Loucy (cell line): ENCODE data around the gene PPP1R12A.

Experiments used
- H2AFZ ChIP-seq: fragments of 200-600 bp; sonication (generic); 2 replicates; pipeline ENCODE4 v1.6.0; 2016; ENCODE audit warnings: antibody characterized with exemption, mild to moderate bottlenecking, low read length, moderate library complexity
- H3F3A ChIP-seq: fragments of 200-600 bp; 2 replicates; pipeline ENCODE4 v1.6.0; 2016; ENCODE audit warnings: antibody characterized with exemption, low read depth, mild to moderate bottlenecking
- H3K27me3 ChIP-seq: fragments of 200-600 bp; sonication (generic); 2 replicates; pipeline ENCODE4 v1.6.1; 2014; ENCODE audit warnings: low read length, mild to moderate bottlenecking; ENCODE audit not compliant: insufficient read depth, poor library complexity, severe bottlenecking
- H3K36me3 ChIP-seq: fragments of 200-600 bp; sonication (generic); 2 replicates; pipeline ENCODE4 v1.6.1; 2016; ENCODE audit warnings: low read length; ENCODE audit not compliant: insufficient read depth
- H3K4me1 ChIP-seq: fragments of 200-600 bp; sonication (generic); 2 replicates; pipeline ENCODE4 v1.5.1; 2014; ENCODE audit warnings: low read length, mild to moderate bottlenecking; ENCODE audit not compliant: insufficient read depth, poor library complexity, severe bottlenecking
- H3K4me2 ChIP-seq: fragments of 200-600 bp; sonication (generic); 2 replicates; pipeline ENCODE4 v1.6.0; 2014; ENCODE audit warnings: antibody characterized with exemption, low read length, low read depth, mild to moderate bottlenecking; ENCODE audit not compliant: poor library complexity, severe bottlenecking
- H3K4me3 ChIP-seq: fragments of 200-600 bp; sonication (generic); 2 replicates; pipeline ENCODE4 v1.5.1; 2014; ENCODE audit warnings: low read length, mild to moderate bottlenecking, mixed read lengths; ENCODE audit not compliant: poor library complexity, severe bottlenecking
- H3K79me2 ChIP-seq: fragments of 200-600 bp; sonication (generic); 2 replicates; pipeline ENCODE4 v1.6.1; 2014; ENCODE audit warnings: low read length; ENCODE audit not compliant: insufficient read depth
- H3K9ac ChIP-seq: fragments of 200-600 bp; sonication (generic); 2 replicates; pipeline ENCODE4 v1.6.0; 2014; ENCODE audit warnings: mild to moderate bottlenecking, low read depth, low read length, moderate library complexity; ENCODE audit not compliant: poor library complexity, severe bottlenecking
- H3K9me2 ChIP-seq: fragments of 200-600 bp; sonication (generic); replicated peaks from 2 replicates; pipeline ENCODE4 v1.6.1; 2016; ENCODE audit warnings: low read depth, low read length, mixed read lengths
- H3K9me3 ChIP-seq: fragments of 200-600 bp; sonication (generic); 2 replicates; pipeline ENCODE4 v1.6.1; 2014; ENCODE audit warnings: mild to moderate bottlenecking, antibody characterized with exemption, low read length, low read depth; ENCODE audit not compliant: insufficient read depth
- H4K20me1 ChIP-seq: fragments of 200-600 bp; sonication (generic); 2 replicates; pipeline ENCODE4 v1.6.0; 2014; ENCODE audit warnings: antibody characterized with exemption, low read length, mild to moderate bottlenecking; ENCODE audit not compliant: insufficient read depth, poor library complexity, severe bottlenecking
- EZH2phosphoT487 ChIP-seq: fragments of 200-600 bp; IDR thresholded peaks from 2 replicates; pipeline ENCODE4 v1.6.1; 2018; ENCODE audit warnings: antibody characterized with exemption, mild to moderate bottlenecking, moderate library complexity, borderline replicate concordance
- TF ChIP-seq, protein P1 (sequence below): fragments of 200-600 bp; sonication (generic); conservative IDR thresholded peaks from 2 replicates; pipeline ENCODE4 v1.5.1; 2014; ENCODE audit warnings: mild to moderate bottlenecking, antibody characterized with exemption, low read length

PPP1R12A gene

GRCh38 chr12:79955561-79955960, 20.7 kb upstream of the PPP1R12A start:
- H3K36me3 ChIP-seq = no peaks in the 10 kb centered on the region
- TF ChIP-seq EZH2phosphoT487 = no peak
- TF ChIP-seq, protein P1, sequence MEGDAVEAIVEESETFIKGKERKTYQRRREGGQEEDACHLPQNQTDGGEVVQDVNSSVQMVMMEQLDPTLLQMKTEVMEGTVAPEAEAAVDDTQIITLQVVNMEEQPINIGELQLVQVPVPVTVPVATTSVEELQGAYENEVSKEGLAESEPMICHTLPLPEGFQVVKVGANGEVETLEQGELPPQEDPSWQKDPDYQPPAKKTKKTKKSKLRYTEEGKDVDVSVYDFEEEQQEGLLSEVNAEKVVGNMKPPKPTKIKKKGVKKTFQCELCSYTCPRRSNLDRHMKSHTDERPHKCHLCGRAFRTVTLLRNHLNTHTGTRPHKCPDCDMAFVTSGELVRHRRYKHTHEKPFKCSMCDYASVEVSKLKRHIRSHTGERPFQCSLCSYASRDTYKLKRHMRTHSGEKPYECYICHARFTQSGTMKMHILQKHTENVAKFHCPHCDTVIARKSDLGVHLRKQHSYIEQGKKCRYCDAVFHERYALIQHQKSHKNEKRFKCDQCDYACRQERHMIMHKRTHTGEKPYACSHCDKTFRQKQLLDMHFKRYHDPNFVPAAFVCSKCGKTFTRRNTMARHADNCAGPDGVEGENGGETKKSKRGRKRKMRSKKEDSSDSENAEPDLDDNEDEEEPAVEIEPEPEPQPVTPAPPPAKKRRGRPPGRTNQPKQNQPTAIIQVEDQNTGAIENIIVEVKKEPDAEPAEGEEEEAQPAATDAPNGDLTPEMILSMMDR = no peak
- no peaks in the 10 kb centered on the region for H3K9me2 ChIP-seq
- H4K20me1 ChIP-seq = no peaks in the 10 kb centered on the region
- H3K4me3 ChIP-seq = no peak overlapping the region
- H2AFZ ChIP-seq = no peak overlapping the region
- H3K4me1 ChIP-seq = peaks cover 11% of the 10 kb centered on the region
- H3K4me2 ChIP-seq = no peak overlapping the region
- no peaks in the 10 kb centered on the region; the same call in 1 of the 2 replicates for H3F3A ChIP-seq
- H3K9me3 ChIP-seq = peaks cover 16% of the 10 kb centered on the region; the same call in 1 of the 2 replicates
- H3K27me3 ChIP-seq = no peaks in the 10 kb centered on the region
- H3K9ac ChIP-seq = no peak overlapping the region
- no peaks in the 10 kb centered on the region for H3K79me2 ChIP-seq

DNA sequence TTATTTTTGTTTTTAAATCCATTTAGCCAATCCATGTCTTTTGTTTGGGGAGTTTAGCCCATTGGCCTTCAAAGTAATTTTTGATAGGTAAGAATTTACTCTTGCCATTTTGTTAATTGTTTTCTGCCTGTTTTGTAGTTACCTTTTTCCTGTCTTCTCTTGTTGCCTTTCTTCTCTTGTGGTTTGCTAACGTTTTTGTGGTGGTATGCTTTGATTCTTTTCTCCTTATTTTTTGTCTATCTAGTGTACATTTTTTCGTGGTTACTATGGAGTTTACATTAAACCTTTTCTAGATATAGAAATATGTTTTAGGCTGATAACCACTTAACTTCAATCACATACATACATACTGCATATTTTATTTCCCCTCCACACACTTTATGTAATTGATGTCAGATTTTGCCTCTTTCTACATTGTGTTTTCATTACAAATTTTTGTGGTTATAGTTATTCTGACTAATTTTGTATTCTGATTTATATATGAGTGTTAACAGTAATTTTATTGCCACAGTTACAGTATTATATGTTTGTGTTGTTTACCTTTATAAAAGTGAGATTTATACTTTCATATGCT, 19.2 kb upstream of the PPP1R12A start:
- Histone ChIP-seq H3K27me3 (no peaks in the 10 kb centered on the region), H3K9me3 (peaks cover 16% of the 10 kb centered on the region; the same call in 1 of the 2 replicates), H3F3A (no peaks in the 10 kb centered on the region; the same call in 1 of the 2 replicates), H3K79me2 (no peaks in the 10 kb centered on the region), H2AFZ (no peak overlapping the region), H3K4me1 (peaks cover 11% of the 10 kb centered on the region), H3K4me2 (no peak overlapping the region), H3K9me2 (no peaks in the 10 kb centered on the region), H3K36me3 (no peaks in the 10 kb centered on the region), H3K4me3 (no peak overlapping the region), H4K20me1 (no peaks in the 10 kb centered on the region), H3K9ac (no peak overlapping the region)
- TF ChIP-seq, protein P1 = no peak
- TF ChIP-seq EZH2phosphoT487 = no peak

GRCh38 chr12:79949098-79949497, 14.2 kb upstream of the PPP1R12A start:
- H3K9me3 ChIP-seq = no peaks in the 10 kb centered on the region
- H3F3A ChIP-seq = no peaks in the 10 kb centered on the region
- H4K20me1 ChIP-seq = no peaks in the 10 kb centered on the region
- H3K4me1 ChIP-seq = peaks cover 7% of the 10 kb centered on the region
- H3K79me2 ChIP-seq = no peaks in the 10 kb centered on the region
- no peaks in the 10 kb centered on the region for H3K36me3 ChIP-seq
- no peaks in the 10 kb centered on the region for H3K27me3 ChIP-seq
- H3K9me2 ChIP-seq = no peaks in the 10 kb centered on the region
- H3K9ac ChIP-seq = no peak overlapping the region
- H3K4me3 ChIP-seq = no peak overlapping the region
- no peak overlapping the region for H2AFZ ChIP-seq
- H3K4me2 ChIP-seq = no peak overlapping the region
- TF ChIP-seq, protein P1 = no peak
- TF ChIP-seq EZH2phosphoT487 = no peak
